HepG2 (cell line): ENCODE results near the gene NID1. TPM values are rescaled to one million over a fixed set of nuclear protein-coding genes. Genes with fewer than 3 reads are reported as not detected.

Experiments used
- ATAC-seq: fragments of 200-7000 bp; cut with Tn5 transposase; 3 replicates; pipeline ENCODE4 v1.9.1; 2020; ENCODE audit warnings: mild to moderate bottlenecking, moderate library complexity
- BruUV-seq: library from RNA; stranded (reverse); fragments of 400-500 nt; replicated peaks from 2 replicates; lab custom pipeline; 2021; lab: Mats Ljungman, UMichigan
- CTCF ChIA-PET: fragments of 300-600 bp; formaldehyde crosslinking; extraction: SDS; loops from one replicate; lab custom pipeline; 2021; ENCODE audit warnings: low total read pairs, inconsistent platforms, low intra/inter-chr PET ratio; lab: Yijun Ruan, JAX
- POLR2A ChIA-PET: fragments of 350-600 bp; sonication (Branson Sonifier 250); formaldehyde crosslinking; loops from one replicate; lab custom pipeline; 2020; ENCODE audit warnings: antibody characterized with exemption, inconsistent platforms; lab: Yijun Ruan, JAX
- DNase-seq: peaks from one replicate; pipeline ENCODE4 v3.0.0-alpha.2; 2015; ENCODE audit warnings: low spot score
- FAIRE-seq: peaks from 3 replicates; lab custom pipeline; 2011; peaks lifted over from hg19 to GRCh38; lab: Jason Lieb, UNC
- H2AFZ ChIP-seq: one replicate; pipeline ENCODE4 v1.6.1; 2011; ENCODE audit warnings: low read length, inconsistent platforms
- H3K27ac ChIP-seq: fragments of 300-600 bp; 3 replicates; pipeline ENCODE4 v1.8.0; 2011; ENCODE audit warnings: mixed run types, mild to moderate bottlenecking, mixed read lengths, low read length, inconsistent platforms; ENCODE audit not compliant: insufficient read depth; ENCODE audit errors: extremely low read length
- H3K27me3 ChIP-seq, 2 experiments: fragments of 200-600 bp in 1 of 2; 2 replicates in 1 of 2; 3 replicates in 1 of 2; pipeline versions ENCODE4 v1.6.0 to v1.8.0; 2011; ENCODE audit warnings: low read length in 2 of 2, mild to moderate bottlenecking in 2 of 2, moderate library complexity in 2 of 2, inconsistent platforms in 1 of 2; ENCODE audit not compliant: insufficient read depth in 2 of 2, control insufficient read depth in 1 of 2
- H3K36me3 ChIP-seq, 2 experiments: fragments of 200-600 bp in 1 of 2; replicated peaks in 1 of 2; 2 replicates in 1 of 2; 3 replicates in 1 of 2; pipeline versions ENCODE4 v1.5.1 to v1.8.0; 2011; ENCODE audit warnings: low read length in 2 of 2, inconsistent platforms in 1 of 2; ENCODE audit not compliant: insufficient read depth in 2 of 2, control insufficient read depth in 1 of 2
- H3K4me1 ChIP-seq: 2 replicates; pipeline ENCODE4 v1.5.1; 2012; ENCODE audit warnings: low read length, inconsistent platforms; ENCODE audit not compliant: insufficient read depth
- H3K4me2 ChIP-seq: 2 replicates; pipeline ENCODE4 v1.6.0; 2011; ENCODE audit warnings: low read depth, low read length, inconsistent platforms
- H3K4me3 ChIP-seq, 3 experiments: fragments of 200-600 bp in 1 of 3; sonication (generic), shearing (Covaris generic) in 1 of 3; replicated peaks in 1 of 3; 2 replicates each; pipeline ENCODE4 v1.5.1; 2011 to 2016; ENCODE audit warnings: low read length in 3 of 3, inconsistent platforms in 2 of 3, low read depth in 2 of 3, mild to moderate bottlenecking in 2 of 3, control low read depth in 1 of 3, mixed read lengths in 1 of 3; ENCODE audit not compliant: insufficient read depth in 1 of 3
- H3K79me2 ChIP-seq: one replicate; pipeline ENCODE4 v1.6.1; 2011; ENCODE audit warnings: low read length, inconsistent platforms; ENCODE audit not compliant: insufficient read depth
- H3K9ac ChIP-seq: 2 replicates; pipeline ENCODE4 v1.6.0; 2011; ENCODE audit warnings: mild to moderate bottlenecking, low read depth, low read length, inconsistent platforms; ENCODE audit not compliant: insufficient read depth
- H3K9me3 ChIP-seq: 2 replicates; pipeline ENCODE4 v1.5.1; 2012; ENCODE audit warnings: mild to moderate bottlenecking, low read length
- H4K20me1 ChIP-seq: 2 replicates; pipeline ENCODE4 v1.6.0; 2011; ENCODE audit warnings: inconsistent platforms, mild to moderate bottlenecking, low read length, moderate library complexity; ENCODE audit not compliant: insufficient read depth
- ATF7 ChIP-seq, 2 experiments: fragments of 450-650 bp in 1 of 2; sonication (generic) in 1 of 2; formaldehyde crosslinking in 1 of 2; IDR thresholded peaks; 2 replicates each; pipeline versions ENCODE4 v1.4.0 to v1.6.1; 2016 to 2020; ENCODE audit warnings: antibody characterized with exemption in 1 of 2, mild to moderate bottlenecking in 1 of 2, missing genetic modification reagents in 1 of 2
- CENPT ChIP-seq: sonication (generic); formaldehyde crosslinking; IDR thresholded peaks from 2 replicates; pipeline ENCODE4 v1.8.0; 2022; ENCODE audit warnings: low read depth, mild to moderate bottlenecking, moderate library complexity, missing genetic modification reagents
- MAX ChIP-seq: IDR thresholded peaks from 2 replicates; pipeline ENCODE4 v1.6.1; 2012; ENCODE audit warnings: inconsistent platforms
- PPARG ChIP-seq: conservative IDR thresholded peaks from 2 replicates; pipeline ENCODE4 v1.6.1; 2016; ENCODE audit warnings: missing biosample characterization, missing genetic modification reagents
- TEAD2 ChIP-seq: sonication (generic); formaldehyde crosslinking; IDR thresholded peaks from 2 replicates; pipeline ENCODE4 v1.9.0; 2021; ENCODE audit warnings: missing genetic modification reagents
- ZBTB14 ChIP-seq: sonication (generic); formaldehyde crosslinking; IDR thresholded peaks from 2 replicates; pipeline ENCODE4 v1.4.0; 2020; ENCODE audit warnings: missing genetic modification reagents
- ZBTB7A ChIP-seq: sonication (generic); formaldehyde crosslinking; IDR thresholded peaks from 2 replicates; pipeline ENCODE4 v1.8.0; 2022; ENCODE audit warnings: mild to moderate bottlenecking, missing genetic modification reagents
- ZNF362 ChIP-seq: sonication (generic); formaldehyde crosslinking; IDR thresholded peaks from 2 replicates; pipeline ENCODE4 v1.4.0; 2020; ENCODE audit warnings: missing genetic modification reagents, mild to moderate bottlenecking, borderline replicate concordance
- ZNF431 ChIP-seq: sonication (generic); formaldehyde crosslinking; IDR thresholded peaks from 2 replicates; pipeline ENCODE4 v1.9.0; 2022; ENCODE audit warnings: missing genetic modification reagents, low read depth, mild to moderate bottlenecking, borderline replicate concordance
- ZNF609 ChIP-seq: sonication (generic); formaldehyde crosslinking; IDR thresholded peaks from 2 replicates; pipeline ENCODE4 v1.4.0; 2020; ENCODE audit warnings: mild to moderate bottlenecking, missing genetic modification reagents, borderline replicate concordance
- ZNF770 ChIP-seq: sonication (generic); formaldehyde crosslinking; IDR thresholded peaks from 2 replicates; pipeline ENCODE4 v1.5.0; 2020; ENCODE audit warnings: mild to moderate bottlenecking, missing genetic modification reagents
- ZSCAN21 ChIP-seq: sonication (generic); formaldehyde crosslinking; IDR thresholded peaks from 2 replicates; pipeline ENCODE4 v1.8.0; 2022; ENCODE audit warnings: mild to moderate bottlenecking, missing genetic modification reagents, moderate library complexity, borderline replicate concordance
- ZSCAN5A ChIP-seq: sonication (generic); formaldehyde crosslinking; IDR thresholded peaks from 2 replicates; pipeline ENCODE4 v1.8.0; 2022; ENCODE audit warnings: mild to moderate bottlenecking, missing genetic modification reagents, borderline replicate concordance
- WGBS: methylation state at CpG from one replicate; pipeline ENCODE4 v1.1.6; 2017; ENCODE audit warnings: low lambda C conversion rate; 5-methylcytosine and 5-hydroxymethylcytosine counted together
- in situ Hi-C: cut with HindIII; loops from 2 replicates; pipeline ENCODE4 v1.10.0; 2017; ENCODE audit warnings: low pct_unique_long_range_greater_than_20kb; ENCODE audit not compliant: extremely low pct_ligation_motif_present
- intact Hi-C: fragments of 100-400 bp; cut with micrococcal nuclease; formaldehyde crosslinking; loops from one replicate; pipeline ENCODE4 v1.10.0; 2022; ENCODE audit not compliant: unreplicated experiment
- polyA plus RNA-seq, 8 experiments: library from polyadenylated mRNA; depleted of rRNA in 3 of 8; stranded (reverse) in 7 of 8; unstranded in 1 of 8; fragments of >200 nt; fragmentation: Illumina TruSeq in 4 of 8; extraction: Trizol in 4 of 8; gene quantifications; 2 replicates each; pipeline versions ENCODE4 v1.2.1 to v1.2.3, GENCODE V29; 2011 to 2016; ENCODE audit warnings: low read depth in 4 of 8, missing spikeins in 1 of 8, mixed read lengths in 1 of 8; ENCODE audit not compliant: insufficient read depth in 1 of 8
- total RNA-seq, 5 experiments: library from RNA; depleted of rRNA; stranded (reverse); fragments of >200 nt; fragmentation: Illumina TruSeq; extraction: Trizol; gene quantifications; 2 replicates each; pipeline ENCODE4 v1.2.3, GENCODE V29; 2016; ENCODE audit warnings: low read depth in 1 of 5

Gene NID1
- total and polyA plus RNA-seq, 2 of the 13 experiments (the other 11 are each of a cell fraction or from before 2014, with no cell fraction given) = 50.2 to 56.1 TPM

GRCh38 chr1:235928197-235928596 is 136.7 kb downstream of the NID1 start:
- no peak for ATAC-seq
- CTCF ChIA-PET = no interaction called here

More at GRCh38 chr1:235928197-235928596, 136.7 kb downstream of the NID1 start:
- WGBS = 48% methylated on average over 2 of the region's 2 CpGs
- in situ Hi-C loops = no loop called here
- Histone ChIP-seq H2AFZ (no peak overlapping the region), H3K36me3 (no peaks in the 10 kb centered on the region), H3K27me3 (peaks cover 1 to 8% of the 10 kb centered on the region in 2 experiments; a peak in 3 of 5 replicates), H3K27ac (no peak overlapping the region), H3K9me3 (no peaks in the 10 kb centered on the region), H3K79me2 (no peaks in the 10 kb centered on the region), H3K4me3 (no peak overlapping the region), H4K20me1 (no peaks in the 10 kb centered on the region), H3K4me1 (no peaks in the 10 kb centered on the region), H3K4me2 (no peak overlapping the region), H3K9ac (no peak overlapping the region)
- no peak for FAIRE-seq
- intact Hi-C loops = no loop called here
- DNase-seq = no peak
- TF ChIP-seq PPARG (CRISPR knock-in tag) (no peak), ZNF609 (CRISPR knock-in tag) (no peak), CENPT (CRISPR knock-in tag) (no peak), ATF7 (IDR thresholded peaks at IDR 0.05) (no peak), ATF7 (CRISPR knock-in tag; IDR thresholded peaks at IDR 0.05) (no peak), ZBTB14 (no peak), ZSCAN5A (CRISPR knock-in tag) (no peak), ZSCAN21 (CRISPR knock-in tag) (no peak), ZNF362 (CRISPR knock-in tag) (no peak), MAX (no peak), TEAD2 (CRISPR knock-in tag) (no peak), ZNF431 (CRISPR knock-in tag) (no peak), ZBTB7A (CRISPR knock-in tag) (no peak), ZNF770 (CRISPR knock-in tag) (no peak)
- BruUV-seq = no TSS peak
- POLR2A ChIA-PET = no interaction called here
